ENCODE results near the gene SDF4. TPM values are rescaled to one million over a fixed set of nuclear protein-coding genes. Genes with fewer than 3 reads are reported as not detected.
A peak's percentile ranks its signal among the peaks of the same experiment; 100 is the strongest.
"Not testable (repeated sequence)": the region's sequence is repeated elsewhere in the genome, so short reads cannot be mapped to it uniquely, and the experiment has no call there.

Gene SDF4
- total RNA-seq, 1 donor from 2014 or later: 142 TPM

DNA sequence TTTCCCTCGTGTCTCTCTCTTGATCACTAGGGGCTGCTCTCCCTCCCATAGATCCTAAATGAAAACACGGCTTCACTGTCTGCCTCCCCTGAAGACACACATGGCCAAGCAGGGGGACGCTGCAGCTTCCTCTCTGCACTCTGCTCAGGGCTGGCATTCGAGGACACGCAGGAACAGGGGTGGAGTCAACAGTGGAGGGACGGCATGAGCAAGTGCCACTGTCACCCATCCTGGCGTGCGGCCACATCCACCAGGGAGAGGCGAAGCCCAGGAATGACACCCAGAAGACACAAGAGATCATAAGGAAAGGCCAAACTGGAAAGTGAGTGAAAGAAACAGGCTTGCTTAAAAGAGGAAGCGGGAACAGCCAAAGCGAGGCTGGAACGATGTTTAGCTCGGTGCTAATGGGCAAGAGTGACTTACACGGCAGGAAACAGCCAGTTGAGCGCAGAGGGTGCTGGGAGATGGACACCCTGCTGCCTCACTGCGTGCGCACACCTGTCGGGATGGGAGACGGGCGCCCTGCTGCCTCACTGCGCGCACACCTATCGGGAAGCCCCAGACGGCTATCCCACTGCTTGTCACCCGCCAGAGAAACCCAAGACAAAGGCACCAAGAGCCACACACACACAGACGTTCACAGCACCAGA, 28.3 kb upstream of the SDF4 start:
- DNase-seq (ENCODE audit: low read depth): no peak

DNA sequence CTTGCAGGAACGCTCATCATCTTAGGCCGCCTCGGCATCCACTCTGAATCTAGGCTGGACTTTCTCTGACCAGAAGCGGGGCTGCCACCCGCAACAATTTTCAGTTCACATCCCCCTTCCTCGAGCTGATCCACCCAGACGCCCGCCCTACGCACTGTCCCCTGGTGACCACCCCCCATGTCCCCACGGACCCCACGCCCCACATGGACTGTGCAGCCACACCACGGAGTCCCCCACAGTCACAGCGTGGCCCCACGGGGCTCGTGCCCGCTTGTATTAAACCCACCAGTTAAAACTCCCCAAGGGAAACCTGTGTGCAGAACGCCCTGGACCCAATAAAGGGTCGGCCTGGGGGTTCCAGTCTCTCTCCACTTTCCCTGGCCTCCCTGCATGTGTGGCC, 27.7 kb upstream of the SDF4 start:
- no peak for DNase-seq (ENCODE audit: low read depth)

DNA sequence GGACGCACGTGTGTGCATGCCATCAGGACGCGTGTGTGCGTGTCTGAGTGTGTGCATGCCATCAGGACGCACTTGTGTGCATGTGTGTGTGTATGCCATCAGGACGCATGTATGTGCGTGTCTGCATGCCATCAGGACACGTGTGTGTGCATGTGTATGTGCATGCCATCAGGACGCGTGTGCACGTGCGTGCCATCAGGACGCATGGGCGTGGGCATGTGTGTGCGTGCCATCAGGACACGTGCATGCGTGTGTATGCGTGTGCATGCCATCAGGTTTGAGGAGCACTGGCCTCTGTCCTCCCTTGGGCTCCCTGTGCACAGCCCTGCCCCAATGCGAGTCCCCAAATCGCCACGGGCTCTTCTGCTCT, 27.3 kb upstream of the SDF4 start:
- DNase-seq (ENCODE audit: low read depth): no peak

DNA sequence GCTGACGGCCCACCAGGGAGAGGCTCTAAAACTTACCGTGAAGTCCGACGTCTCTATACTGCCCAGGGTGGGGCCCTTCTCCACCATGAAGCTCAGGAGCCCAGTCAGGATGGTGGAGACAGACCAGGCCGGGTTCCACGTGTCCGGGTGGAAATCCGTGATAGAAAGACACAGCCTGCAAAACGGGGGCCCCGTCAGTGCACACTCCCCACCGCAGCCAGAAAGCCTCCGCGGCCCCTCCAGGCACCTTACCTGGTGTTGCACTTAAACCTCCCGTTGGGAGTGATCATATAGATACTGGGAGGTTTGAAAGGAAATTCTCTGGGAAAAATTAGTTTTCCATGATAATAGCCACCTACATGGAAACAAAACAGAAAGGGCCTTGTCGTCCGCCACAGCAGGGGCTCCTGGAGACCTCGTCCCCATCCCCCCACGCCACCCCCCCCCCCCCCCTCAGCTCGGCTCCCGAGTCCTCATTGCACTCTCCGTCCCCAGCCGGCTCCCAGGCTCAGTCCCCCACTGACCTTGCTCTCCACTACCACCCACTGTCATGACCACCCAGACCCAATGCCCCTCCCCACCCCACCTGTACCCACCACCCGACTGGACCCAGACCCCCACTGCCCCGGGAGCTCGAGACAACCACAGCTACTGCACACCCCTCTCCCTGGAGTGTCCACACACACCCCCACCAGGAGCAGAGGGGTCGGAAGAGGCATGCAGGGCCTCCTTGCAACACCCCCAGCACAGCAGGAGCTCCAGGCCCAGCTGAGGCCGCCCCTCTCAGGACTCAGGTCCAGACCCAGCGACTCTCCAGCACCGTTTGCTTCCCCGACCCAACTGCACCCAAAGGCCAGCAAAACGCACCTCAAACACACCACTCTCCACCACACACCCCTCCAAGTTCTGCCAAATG, 25.4 kb upstream of the SDF4 start:
- no peak for DNase-seq (ENCODE audit: low read depth)

DNA sequence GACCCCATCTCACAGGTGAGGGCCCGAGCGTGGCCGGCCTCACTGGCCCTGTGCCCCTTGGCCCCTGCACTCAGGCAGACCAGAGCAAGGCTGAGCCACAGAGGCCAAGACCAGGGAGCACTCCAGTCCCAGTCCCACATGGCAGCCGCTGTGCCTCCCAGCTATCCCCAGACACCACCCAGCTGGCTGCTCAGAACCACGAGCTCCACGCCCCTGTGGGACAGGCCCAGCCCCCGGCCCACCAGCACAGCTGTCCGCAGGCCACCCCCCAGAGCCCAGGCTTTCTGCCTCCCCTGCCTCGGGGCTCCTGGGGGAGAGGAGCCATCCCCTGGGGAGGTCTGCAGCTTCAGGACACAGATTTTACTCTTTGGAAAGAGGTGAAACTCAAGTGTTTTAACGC, 23.8 kb upstream of the SDF4 start:
- peak; percentile 57 for DNase-seq (ENCODE audit: low read depth)

DNA sequence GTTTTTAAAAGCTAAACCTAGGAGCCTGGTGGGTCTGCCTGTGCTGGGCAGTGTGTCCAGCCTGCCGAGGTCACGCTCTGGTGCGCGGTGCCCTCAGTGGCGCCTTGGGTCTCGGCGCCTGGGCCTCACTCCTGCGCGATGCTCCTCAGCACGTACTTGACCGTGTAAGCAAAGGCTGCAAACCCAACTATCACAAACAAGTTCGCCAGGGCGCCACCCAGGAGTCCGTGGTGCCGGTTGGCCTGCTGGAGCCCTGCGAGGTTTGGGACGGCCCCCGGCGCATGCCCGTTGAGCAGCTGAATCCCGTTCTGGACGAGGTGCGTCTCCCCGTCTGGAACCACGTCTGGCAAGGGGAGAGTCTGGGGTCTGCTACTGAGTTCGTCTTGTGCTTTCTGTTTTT, 23.3 kb upstream of the SDF4 start:
- no peak for DNase-seq (ENCODE audit: low read depth)

DNA sequence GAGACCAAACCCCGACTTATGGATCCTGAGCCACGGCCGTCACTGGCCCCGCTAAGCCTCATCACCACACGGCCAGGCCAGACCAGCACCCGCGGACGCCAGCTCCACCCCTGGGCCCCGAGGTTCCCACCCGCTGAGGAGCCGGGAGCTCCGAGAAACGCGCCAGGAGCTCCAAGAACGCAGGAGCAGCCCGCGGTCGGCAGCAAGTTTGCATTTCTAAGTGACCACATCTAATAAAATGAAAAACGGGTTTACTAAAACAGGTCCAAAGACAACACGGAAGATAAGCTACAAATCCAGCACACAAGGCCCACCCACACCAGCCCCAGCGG, 22.8 kb upstream of the SDF4 start:
- no peak for DNase-seq (ENCODE audit: low read depth)

DNA sequence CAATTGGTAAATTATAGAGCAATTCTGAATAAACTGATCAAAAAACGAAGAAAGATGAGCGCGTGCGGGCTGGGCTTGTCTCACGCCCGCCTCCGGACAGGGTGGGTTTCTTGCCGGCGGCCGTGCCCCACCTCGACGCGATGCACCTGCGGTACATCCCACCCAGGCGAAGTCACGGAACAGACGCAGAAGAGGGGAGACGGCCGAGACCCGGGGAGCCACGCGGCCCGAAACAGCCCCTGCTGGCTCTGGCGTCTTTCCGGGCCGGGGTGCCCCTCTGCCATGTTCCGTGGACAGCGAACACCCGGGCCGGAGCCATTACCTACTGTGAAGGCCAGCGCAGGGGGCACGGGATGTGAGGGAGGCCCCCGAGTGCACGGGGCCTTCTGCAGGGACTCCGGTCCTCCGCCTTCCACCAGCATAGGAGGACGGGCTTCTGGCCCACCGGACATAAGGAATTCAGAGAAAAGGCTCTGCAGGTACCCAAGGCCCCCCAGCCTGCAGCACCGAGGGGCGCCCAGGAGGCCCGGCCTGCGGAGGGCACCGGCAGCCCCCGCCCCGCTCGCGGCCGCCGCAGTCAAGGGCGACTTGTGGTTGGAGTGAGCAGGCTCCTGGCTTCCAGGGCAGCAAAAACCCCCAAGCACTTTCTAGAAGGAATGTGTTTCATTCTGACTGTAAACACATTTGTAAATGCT, 22.3 kb upstream of the SDF4 start:
- no peak for DNase-seq (ENCODE audit: low read depth)

DNA sequence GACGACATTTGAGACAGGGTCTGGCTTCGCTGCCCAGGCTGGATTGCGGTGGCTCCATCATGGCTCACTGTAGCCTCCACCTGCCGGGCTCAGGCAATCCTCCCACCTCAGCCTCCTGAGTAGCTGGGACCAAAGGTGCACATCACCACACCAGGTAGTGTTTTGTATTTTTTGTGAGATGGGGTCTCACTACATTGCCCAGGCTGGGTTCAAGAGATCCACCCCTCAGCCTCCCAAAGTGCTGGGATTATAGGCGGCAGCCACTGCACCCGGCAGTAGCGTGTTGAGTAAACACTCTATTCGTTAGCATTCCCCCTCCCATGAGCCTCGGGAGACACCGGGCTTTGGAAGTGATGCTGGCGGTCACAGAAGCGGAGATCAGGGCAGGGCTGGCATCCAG, 21.5 kb upstream of the SDF4 start:
- DNase-seq (ENCODE audit: low read depth): no peak

DNA sequence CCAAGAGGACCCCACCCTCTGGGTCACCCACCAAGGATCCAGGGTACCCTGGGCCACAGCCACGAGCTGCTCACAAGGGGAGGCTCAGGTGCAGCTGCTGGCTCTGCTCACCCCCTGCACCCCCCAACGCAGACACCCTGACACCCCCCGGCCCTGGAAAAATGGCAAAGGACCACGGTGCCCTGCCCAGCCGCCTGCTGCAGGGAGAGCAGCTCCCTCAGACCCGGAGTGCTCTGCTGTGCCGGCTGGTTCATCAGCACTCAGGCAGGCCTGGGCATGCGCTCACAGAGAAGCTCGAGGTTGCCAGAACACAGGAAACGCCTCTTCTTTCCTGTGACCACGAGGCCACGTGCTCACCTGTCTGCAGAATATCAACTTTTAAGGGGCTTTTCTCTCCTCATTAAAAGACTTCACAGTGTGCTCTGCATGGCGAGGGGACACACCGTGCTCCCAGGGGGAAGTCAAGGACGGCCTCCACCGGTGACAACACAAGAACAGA, 19.0 kb upstream of the SDF4 start:
- no peak for DNase-seq (ENCODE audit: low read depth)

DNA sequence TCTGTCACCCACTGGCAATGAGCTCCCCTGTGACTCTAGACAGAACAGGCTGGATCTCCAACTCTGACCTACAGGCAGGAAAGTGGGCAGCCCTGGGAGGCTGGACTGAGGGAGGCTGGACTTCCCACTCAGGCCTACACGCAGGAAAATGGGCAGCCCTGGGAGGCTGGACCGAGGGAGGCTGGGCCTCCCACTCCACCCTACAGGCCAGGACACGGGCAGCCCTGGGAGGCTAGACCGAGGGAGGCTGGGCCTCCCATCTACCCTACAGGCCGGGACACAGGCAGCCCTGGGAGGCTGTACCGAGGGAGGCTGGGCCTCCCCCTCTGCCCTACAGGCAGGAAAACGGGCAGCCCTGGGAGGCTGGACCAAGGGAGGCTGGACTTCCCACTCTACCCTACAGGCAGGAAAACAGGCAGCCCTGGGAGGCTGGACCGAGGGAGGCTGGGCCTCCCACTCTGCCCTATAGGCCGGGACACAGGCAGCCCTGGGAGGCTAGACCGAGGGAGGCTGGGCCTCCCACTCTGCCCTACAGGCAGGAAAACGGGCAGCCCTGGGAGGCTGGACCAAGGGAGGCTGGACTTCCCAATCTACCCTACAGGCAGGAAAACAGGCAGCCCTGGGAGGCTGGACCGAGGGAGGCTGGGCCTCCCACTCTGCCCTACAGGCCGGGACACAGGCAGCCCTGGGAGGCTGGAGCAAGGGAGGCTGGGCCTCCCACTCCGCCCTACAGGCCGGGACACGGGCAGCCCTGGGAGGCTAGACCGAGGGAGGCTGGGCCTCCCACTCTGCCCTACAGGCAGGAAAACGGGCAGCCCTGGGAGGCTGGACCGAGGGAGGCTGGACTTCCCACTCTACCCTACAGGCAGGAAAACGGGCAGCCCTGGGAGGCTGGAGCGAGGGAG, 16.5 kb upstream of the SDF4 start:
- not testable (repeated sequence) for DNase-seq (ENCODE audit: low read depth)

DNA sequence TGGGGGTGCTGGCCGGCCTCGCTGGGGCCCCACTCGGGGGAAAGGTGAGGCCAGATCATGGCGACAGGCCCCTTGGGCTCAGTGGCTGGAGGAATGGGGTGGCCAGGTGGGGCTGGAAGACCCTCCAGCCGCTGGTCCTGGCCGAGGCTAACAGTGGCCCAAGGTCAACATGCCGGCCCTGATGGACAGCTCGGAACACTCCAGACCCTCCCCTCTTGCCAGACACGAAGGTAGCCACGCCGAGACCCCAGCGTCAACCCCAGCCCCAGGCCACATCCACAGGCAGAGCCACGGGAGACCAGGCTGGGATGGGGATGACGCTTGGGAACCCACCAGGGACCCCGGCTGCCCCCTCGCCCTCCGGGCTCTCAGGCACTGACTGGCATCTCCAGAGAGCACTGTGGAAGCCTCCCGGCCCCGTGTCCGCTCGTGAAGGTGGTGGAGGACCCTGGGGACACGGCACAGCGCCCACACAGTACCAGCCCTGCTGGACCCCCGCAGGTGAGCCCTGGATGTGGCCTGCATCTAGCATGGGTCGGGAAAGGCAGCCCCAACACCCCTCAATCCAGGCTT, 15.6 kb upstream of the SDF4 start:
- DNase-seq (ENCODE audit: low read depth): no peak

DNA sequence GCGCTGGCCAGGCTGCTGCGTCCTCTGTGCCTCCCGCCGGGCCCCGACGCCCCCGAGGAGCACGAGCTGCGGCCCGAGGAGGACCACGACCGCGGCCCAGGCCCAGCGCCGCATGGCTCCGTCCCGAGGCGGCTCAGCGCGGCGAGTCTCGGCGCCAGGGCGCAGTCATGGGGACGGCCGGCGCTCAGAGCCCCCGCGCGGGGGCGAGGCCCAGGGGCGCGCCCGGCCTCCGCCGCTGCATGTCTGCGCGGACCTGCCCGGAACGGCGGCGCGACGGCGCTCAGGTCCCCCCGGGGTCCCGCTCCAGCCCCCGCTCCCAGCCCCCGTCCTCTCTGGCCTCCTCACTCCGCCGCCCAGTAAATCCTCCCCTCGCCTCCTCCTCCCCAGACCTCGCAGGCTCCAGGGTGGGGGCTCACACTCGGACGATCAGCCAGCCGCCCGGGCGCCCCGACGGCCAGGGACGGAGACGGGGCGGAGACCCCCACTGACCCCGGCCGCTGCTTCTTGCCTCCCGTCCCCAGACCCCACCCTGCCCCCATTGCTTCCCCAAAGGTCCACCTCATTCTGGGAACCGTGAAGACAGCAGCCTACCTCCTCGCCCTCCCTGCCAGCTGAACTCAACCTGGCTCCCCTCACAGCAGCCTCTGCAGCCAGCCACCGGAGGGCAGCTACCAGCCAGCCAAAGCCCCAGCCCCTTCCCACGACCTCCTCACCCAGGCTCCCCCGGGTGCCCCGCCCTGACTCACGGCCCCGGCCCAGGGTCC, 15.0 kb upstream of the SDF4 start, which contains the start of gene C1QTNF12:
C1QTNF12 (minus strand) TSS at position 146 of the 764 bp plus-strand sequence; CDS start at position 114, 32 bp downstream.
- DNase-seq (ENCODE audit: low read depth): no peak

DNA sequence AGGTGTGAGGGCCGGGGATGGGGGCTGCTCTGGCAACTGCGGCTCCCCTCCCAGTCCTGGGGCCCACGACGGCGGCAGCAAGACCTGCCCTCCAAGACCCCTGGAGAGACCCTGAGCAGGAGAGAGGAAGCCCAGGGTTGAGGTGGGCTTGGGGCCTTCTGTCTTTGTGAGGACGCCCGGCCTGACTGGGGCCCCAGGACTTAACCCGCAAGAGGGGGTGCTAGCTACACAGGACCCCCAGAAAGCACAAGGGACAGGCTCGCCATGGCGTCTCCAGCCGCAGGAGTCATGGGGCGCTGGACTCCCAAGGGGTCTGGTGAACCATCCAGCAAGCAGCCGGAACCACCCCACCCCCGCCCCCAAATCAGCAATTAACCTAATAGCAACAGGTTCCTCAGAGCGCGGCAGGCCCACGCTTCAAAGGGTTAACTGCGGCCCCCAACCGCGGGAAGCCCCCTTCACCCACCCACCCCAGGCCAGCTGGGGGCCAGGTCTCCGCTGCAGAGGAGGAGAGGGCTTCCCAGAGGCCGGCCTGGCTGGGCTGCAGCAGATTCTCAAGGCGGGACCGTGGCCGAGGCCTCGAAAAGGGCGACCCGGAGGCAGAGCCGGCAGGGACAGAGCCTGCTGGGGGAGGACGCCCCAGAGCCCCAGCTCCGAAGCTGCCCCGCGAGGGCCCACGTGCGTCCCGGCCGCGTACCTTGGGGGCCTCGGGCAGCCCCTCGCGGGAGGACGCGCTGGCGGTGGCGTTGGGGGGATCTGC, 14.2 kb upstream of the SDF4 start:
- no peak for DNase-seq (ENCODE audit: low read depth)

DNA sequence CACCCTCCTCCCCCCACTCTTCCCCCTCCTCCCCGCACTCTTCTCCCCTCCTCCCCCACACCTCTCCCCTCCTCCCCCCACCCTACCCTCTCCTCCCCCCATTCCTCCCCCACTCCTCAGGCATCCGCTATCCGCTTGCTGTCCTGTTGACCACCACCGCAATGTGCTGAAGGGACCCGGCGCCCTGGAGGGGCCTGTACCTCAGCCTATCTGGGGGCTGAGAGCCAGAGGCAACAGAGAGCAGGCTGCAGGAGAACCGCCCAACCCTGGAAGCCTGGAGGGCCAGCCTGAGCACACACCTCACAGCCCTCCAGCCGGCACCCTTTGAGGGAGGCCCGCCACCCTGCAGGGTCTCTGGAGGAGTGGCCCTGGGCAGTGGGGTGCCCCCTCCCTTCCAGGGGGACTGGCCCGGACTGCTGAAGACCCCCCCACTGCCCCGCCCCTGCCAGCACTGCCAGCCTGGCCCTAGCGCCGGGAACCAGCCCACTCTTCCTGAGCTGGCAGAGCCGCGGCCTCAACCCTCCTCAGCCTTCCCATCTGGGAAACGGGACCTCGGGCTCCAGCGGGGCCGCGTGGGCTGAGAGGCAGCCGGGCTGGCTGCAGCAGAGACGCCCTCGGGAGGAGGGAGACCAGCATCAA, 13.5 kb upstream of the SDF4 start:
- no peak for DNase-seq (ENCODE audit: low read depth)

DNA sequence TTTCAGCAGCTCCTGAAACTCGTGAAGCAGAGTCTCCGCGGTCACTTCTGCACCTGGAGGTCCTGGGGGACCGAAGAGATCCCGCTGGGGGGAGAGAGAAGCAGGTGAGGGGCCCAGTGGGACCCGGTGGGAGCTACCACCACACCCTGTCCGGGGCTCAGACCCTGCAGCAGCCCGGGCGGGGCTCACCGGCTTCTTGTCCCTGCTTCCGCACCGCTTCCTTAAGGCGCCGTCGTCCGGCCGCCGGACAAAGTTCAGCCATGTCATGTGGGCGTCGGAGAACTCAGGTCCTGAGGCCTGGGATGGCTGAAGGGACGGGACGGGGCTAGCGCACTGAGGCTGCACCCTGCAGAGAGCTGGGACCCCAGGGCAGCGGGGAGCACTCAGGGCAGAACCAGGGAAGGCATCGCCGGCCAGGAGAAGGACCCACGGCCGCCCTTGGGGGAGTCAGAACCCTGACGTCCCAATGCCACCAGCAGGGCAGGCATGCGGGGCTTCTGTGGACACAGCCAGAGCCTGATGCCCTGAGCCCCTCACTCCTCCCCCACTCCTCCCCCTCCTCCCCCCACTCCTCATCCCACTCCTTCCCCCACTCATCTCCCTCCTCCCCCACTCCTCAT, 12.5 kb upstream of the SDF4 start:
- no peak for DNase-seq (ENCODE audit: low read depth)

DNA sequence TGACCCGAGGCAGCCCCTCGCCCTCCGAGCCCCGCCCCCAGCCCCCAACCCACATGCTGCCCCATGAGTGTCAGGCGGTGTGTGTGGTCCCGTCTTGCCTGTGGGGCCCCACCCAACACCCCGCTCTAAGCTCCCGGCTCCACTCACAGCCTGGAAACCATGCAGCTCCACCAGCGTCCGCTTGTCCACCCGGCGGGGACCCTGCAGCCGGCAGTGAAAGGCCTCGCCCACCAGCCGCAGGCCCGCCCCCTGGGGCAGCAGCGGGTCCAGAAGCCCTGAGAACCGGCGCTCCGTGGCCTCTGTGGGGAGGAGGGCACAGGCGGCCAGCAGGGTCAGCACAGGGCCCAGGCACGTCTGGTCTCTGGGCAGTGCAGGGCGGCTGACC, 12.0 kb upstream of the SDF4 start:
- no peak for DNase-seq (ENCODE audit: low read depth)

DNA sequence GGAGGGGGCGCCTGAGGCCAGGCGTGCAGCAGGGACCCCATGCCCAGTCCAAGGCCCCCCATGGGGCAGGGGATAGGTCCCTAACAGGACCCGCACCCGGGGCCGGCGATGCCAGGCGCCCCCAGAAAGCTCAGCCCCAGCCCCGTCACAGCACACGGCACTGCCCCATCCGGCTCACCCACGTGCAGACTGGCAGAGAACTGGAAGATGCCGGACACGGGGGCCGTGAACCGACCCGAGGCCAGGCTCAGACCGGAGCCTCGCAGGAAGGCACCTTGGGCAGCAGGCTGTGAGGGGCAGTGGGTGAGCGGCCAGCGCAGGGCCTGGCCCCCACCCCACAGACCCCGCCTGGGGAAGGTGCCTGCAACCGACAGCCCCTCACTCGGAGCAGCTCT, 11.5 kb upstream of the SDF4 start:
- no peak for DNase-seq (ENCODE audit: low read depth)
